H54 (cell line): ENCODE results near the gene PCGF3.
A peak's percentile ranks its signal among the peaks of the same experiment; 100 is the strongest.
"Not testable (repeated sequence)": the region's sequence is repeated elsewhere in the genome, so short reads cannot be mapped to it uniquely, and the experiment has no call there.

Experiments
- DNase-seq: peaks from one replicate; pipeline ENCODE4 v3.0.0; 2011; ENCODE audit warnings: low spot score, mixed read lengths; ENCODE audit not compliant: insufficient read length
- FAIRE-seq: peaks from 3 replicates; lab custom pipeline; 2011; peaks lifted over from hg19 to GRCh38; lab: Jason Lieb, UNC
- POLR2A ChIP-seq: IDR thresholded peaks from 2 replicates; pipeline ENCODE4 v1.6.1; 2011; ENCODE audit warnings: low read depth, mild to moderate bottlenecking, low read length

The PCGF3 gene

GRCh38 chr4:776743-777441 is 71.3 kb downstream of the PCGF3 start:
- no peak for DNase-seq
- TF ChIP-seq POLR2A, result no peak
- no peak for FAIRE-seq

GRCh38 chr4:777520-778262 is 72.1 kb downstream of the PCGF3 start:
- no peak for TF ChIP-seq POLR2A
- no peak for DNase-seq
- FAIRE-seq, result no peak

DNA sequence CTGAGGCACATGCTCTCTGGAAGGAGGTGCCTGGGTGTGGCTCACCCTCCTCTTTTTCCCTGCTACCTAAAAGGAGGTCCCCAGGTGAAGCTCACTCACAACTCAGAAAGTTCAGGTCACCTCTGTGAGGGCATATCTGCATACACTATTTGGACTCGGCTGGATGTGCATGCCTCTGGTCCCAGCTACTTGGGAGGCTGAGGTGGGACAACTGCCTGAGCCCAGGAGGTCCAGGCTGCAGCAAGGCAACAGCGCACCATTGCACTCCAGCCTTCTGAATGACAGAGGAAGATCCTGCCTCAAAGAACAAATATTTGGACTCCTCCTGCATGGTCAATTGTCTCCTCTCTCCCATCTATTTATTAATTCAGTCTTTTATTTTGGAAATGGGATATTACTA is 73.9 kb downstream of the PCGF3 start:
- no peak for DNase-seq
- no peak for FAIRE-seq
- no peak for TF ChIP-seq POLR2A

DNA sequence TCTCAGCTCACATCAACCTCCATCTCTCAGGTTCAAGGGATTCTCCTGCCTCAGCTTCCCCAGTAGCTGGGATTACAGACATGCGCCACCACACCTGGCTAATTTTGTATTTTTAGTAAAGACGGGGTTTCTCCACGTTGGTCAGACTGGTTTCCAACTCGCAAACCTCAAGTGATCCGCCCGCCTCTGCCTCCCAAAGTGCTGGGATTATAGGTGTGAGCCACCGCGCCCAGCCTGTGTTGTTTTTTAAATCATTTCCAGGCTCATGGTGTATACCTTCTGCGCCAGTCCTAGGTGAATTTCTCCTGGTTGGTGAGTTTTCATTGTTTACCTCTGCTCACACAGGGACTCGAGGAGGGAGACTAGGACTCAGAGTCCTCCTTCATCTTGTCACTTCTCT is 74.6 kb downstream of the PCGF3 start:
- not testable (repeated sequence) for FAIRE-seq

GRCh38 chr4:780716-781492 is 75.3 kb downstream of the PCGF3 start:
- FAIRE-seq, result no peak
- no peak for DNase-seq
- no peak for TF ChIP-seq POLR2A

More for the DNA sequence above, 74.6 kb downstream of the PCGF3 start:
- not testable (repeated sequence) for DNase-seq

GRCh38 chr4:781493-782216 is 76.0 kb downstream of the PCGF3 start:
- DNase-seq, result peak; percentile 92
- TF ChIP-seq POLR2A, result peak; percentile 84
- FAIRE-seq, result no peak

DNA sequence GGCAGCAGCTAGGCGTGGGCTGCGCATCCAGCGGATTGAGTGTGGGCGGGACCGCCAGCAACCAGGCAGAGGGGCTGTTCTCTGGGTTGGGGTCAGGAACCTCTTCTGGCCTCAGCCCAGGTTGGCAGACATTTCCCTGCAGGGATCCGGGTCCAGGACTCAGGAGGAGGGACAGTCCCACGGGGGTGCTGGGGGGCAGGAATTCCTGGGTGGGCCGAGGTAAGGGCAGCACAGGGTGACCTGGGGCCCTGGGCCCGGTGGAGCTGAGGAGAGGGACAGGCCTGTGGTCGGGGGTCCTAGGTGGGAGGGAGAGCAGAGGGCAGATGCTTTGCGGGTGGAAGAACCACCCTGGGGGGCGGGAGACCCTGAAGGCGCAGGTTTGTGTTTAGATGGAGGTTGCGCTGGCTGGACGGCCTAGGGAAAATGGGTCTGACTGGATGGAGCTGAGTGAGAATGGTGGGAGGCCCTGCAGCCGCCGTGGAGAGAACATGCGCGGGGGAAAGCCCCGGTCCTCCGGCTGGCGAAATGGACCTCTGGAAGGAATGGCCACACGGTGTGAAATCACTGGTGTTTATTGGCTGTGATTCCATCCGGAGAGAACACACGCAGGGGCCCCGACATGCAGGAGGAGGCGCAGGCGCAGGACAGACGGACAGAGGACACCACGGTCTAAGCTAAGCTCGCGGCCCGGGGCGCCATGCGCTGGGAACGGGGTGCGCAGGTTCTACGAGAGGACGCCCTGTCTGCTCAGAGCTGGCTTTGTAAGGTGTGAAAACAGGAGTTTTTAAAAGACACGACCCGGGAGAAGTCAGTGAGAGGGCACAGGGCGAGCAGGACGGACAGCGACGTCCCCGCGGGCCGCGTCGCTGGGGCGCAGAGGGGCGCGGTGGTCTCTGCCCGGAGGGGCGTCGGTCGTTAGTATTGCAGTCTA is 79.0 kb downstream of the PCGF3 start:
- no peak for FAIRE-seq
- no peak for DNase-seq
- no peak for TF ChIP-seq POLR2A

- DNase-seq (no peak), FAIRE-seq (no peak)
- TF ChIP-seq POLR2A, result no peak
These were observed 79.9 kb downstream of the PCGF3 start for GRCh38 chr4:785332-786073.

GRCh38 chr4:786074-786741 is 80.6 kb downstream of the PCGF3 start:
- FAIRE-seq (no peak), DNase-seq (no peak)
- TF ChIP-seq POLR2A, result no peak

DNA sequence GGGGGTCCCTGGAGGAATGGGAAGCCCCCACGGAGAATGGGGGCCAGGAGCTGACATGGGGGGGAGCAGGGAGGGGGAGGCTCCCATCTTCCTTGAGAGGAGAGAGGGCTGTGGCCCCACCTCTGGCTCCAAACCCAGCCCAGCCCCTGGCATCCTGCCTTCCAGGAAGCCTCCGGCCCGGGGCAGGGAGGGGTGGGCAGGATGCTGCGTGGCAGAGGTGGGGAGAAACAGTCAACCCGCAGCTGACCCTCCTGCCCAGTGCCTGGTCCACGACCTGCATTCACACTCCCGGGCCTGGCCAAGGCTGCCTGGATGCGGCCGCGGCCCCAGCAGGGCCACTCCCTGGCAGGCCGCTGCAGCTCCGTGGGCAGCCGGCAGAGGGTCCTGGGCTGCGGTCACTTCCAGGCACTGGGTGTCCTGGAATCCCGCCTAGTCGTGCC is 81.2 kb downstream of the PCGF3 start:
- no peak for FAIRE-seq
- no peak for TF ChIP-seq POLR2A
- DNase-seq, result no peak

DNA sequence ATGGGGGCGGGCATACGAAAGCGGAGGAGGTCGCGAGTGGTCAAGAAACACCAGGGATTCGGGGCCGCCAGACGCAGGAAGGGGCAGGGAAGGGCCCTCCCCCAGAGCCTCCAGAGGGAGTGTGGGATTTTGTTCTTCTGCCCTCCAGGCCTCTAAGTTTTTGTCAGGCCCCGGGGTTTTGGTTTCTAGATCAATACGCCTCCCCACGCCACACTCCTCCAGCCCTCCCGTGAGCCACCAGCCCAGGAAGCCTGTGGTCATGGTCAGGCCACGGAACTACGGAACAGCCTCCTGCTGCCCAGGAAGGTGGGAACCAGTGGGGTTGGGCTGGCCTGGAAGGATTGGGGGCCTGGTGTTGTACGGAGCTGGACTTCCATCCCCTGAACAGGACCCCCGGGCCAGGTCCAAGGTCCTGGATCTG is 81.9 kb downstream of the PCGF3 start:
- DNase-seq, result no peak
- FAIRE-seq, result no peak
- no peak for TF ChIP-seq POLR2A

DNA sequence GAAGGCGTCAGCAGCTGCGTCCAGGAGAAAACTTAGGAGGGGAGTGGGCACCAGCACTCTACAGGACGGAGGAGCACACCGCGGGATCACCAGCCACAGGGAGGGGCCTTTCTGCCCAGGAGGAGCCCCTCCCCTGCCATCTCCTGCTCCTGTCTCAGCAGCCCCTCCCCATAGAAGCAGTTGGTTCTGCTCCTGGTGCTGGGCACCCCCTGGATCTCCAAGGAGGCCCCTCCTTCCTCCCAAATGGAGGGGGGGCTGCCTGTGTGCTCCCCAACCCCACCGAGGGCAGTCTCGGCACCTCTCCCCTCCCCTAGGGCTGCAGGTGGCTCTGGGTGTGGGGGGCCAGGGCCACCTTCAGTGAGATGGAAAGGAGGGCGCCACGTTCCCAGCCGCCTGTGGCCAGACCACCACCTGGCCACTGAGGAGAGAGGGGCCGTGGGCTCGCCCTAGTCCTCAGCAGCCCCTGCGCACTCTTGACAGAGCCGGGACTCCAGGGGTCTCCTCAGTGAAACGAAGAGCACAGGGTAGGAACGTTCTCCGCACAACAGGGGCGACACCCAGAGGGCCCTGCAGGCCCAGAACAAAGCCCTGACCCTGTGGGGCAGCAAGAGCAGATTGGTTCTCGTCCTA is 82.5 kb downstream of the PCGF3 start:
- no peak for FAIRE-seq
- no peak for TF ChIP-seq POLR2A
- no peak for DNase-seq
